Neutrophil (primary cell): ENCODE measurements around the gene CD27.

Experiments
- H3K27ac ChIP-seq: fragments of 200-600 bp; sonication (generic); 2 replicates; pipeline ENCODE4 v1.5.1; 2016; ENCODE audit warnings: mild to moderate bottlenecking, moderate library complexity
- H3K27me3 ChIP-seq: fragments of 200-600 bp; sonication (generic); 2 replicates; pipeline ENCODE4 v1.6.0; 2016; ENCODE audit warnings: mild to moderate bottlenecking
- H3K36me3 ChIP-seq: fragments of 200-600 bp; sonication (generic); 2 replicates; pipeline ENCODE4 v1.5.1; 2017
- H3K4me1 ChIP-seq, 2 experiments: fragments of 200-600 bp in 1 of 2; sonication (generic) in 1 of 2; 1 replicate in 1 of 2; 2 replicates in 1 of 2; pipeline versions ENCODE4 v1.5.1 to v1.6.1; 2013 to 2016; ENCODE audit warnings: low read depth in 1 of 2, low read length in 1 of 2, mild to moderate bottlenecking in 1 of 2, moderate library complexity in 1 of 2; ENCODE audit not compliant: control insufficient read depth in 1 of 2, insufficient read depth in 1 of 2
- H3K4me3 ChIP-seq, 2 experiments: fragments of 200-600 bp in 1 of 2; sonication (generic) in 1 of 2; 1 replicate in 1 of 2; 2 replicates in 1 of 2; pipeline ENCODE4 v1.5.1; 2013 to 2016; ENCODE audit warnings: low read depth in 1 of 2, low read length in 1 of 2, mild to moderate bottlenecking in 1 of 2, moderate library complexity in 1 of 2
- H3K9me3 ChIP-seq: fragments of 200-600 bp; sonication (generic); 2 replicates; pipeline ENCODE4 v1.5.1; 2016
- CTCF ChIP-seq: fragments of 200-600 bp; sonication (generic); IDR thresholded peaks from 2 replicates; pipeline ENCODE4 v1.5.1; 2016; ENCODE audit warnings: antibody characterized with exemption

Gene CD27

GRCh38 chr12:6444704-6445688 lies at the start of gene CD27:
CD27 (plus strand) TSS chr12:6444955; CDS start chr12:6445096, 141 bp downstream.
- no peak within 1 kb of the TSS for H3K4me3 ChIP-seq
- H3K4me1 ChIP-seq: no peaks in the 10 kb centered on the region
- no peaks in the 10 kb centered on the region for H3K36me3 ChIP-seq
- no peak within 1 kb of the TSS for H3K27ac ChIP-seq
- no peaks in the 10 kb centered on the region for H3K9me3 ChIP-seq
- H3K27me3 ChIP-seq: no peaks in the 10 kb centered on the region
- no peak for TF ChIP-seq CTCF

- Histone ChIP-seq H3K36me3 (peaks cover 10% of the 10 kb centered on the region), H3K27ac (no peak overlapping the region), H3K9me3 (no peaks in the 10 kb centered on the region), H3K4me1 (no peaks in the 10 kb centered on the region), H3K4me3 (no peak overlapping the region), H3K27me3 (no peaks in the 10 kb centered on the region)
- TF ChIP-seq CTCF: no peak
These were observed 48.7 kb upstream of the CD27 start for GRCh38 chr12:6396031-6396430.

GRCh38 chr12:6399884-6400644 lies 44.7 kb upstream of the CD27 start:
- Histone ChIP-seq H3K4me3 (no peak overlapping the region), H3K27ac (no peak overlapping the region), H3K4me1 (no peaks in the 10 kb centered on the region), H3K36me3 (no peaks in the 10 kb centered on the region), H3K9me3 (no peaks in the 10 kb centered on the region), H3K27me3 (no peaks in the 10 kb centered on the region)
- no peak for TF ChIP-seq CTCF

- H3K4me1 ChIP-seq: no peaks in the 10 kb centered on the region
- H3K27me3 ChIP-seq: no peaks in the 10 kb centered on the region
- no peak for TF ChIP-seq CTCF
- no peaks in the 10 kb centered on the region for H3K36me3 ChIP-seq
- no peaks in the 10 kb centered on the region for H3K9me3 ChIP-seq
- H3K4me3 ChIP-seq: no peak overlapping the region
- no peak overlapping the region for H3K27ac ChIP-seq
These were observed 40.4 kb upstream of the CD27 start for GRCh38 chr12:6404390-6404789.

- no peaks in the 10 kb centered on the region for H3K9me3 ChIP-seq
- no peaks in the 10 kb centered on the region for H3K36me3 ChIP-seq
- H3K4me1 ChIP-seq: no peaks in the 10 kb centered on the region
- no peak for TF ChIP-seq CTCF
- H3K4me3 ChIP-seq: no peak overlapping the region
- no peaks in the 10 kb centered on the region for H3K27me3 ChIP-seq
- no peak overlapping the region for H3K27ac ChIP-seq
These were observed 38.8 kb upstream of the CD27 start for GRCh38 chr12:6405963-6406362.
